Tibial artery (tissue), 4 donors: ENCODE data around the gene ICAM2.

Experiments used
- DNase-seq, 2 donors: peaks; one replicate each; pipeline ENCODE4 v3.0.0-alpha.2; 2019
- H3K27ac ChIP-seq, 2 donors: fragments of 200-600 bp; sonication (generic) in 1 of 2; 1 replicate in 1 of 2; 2 replicates in 1 of 2; pipeline ENCODE4 v1.5.1; 2018 to 2019; ENCODE audit warnings: mild to moderate bottlenecking in 1 of 2
- H3K27me3 ChIP-seq, 2 donors: fragments of 200-600 bp; sonication (generic) in 1 of 2; one replicate each; pipeline versions ENCODE4 v1.5.1 to v1.6.0; 2016 to 2019
- H3K36me3 ChIP-seq, 3 donors: fragments of 200-600 bp; sonication (generic) in 2 of 3; one replicate each; pipeline ENCODE4 v1.5.1; 2016 to 2019; ENCODE audit warnings: mild to moderate bottlenecking in 2 of 3
- H3K4me1 ChIP-seq, 4 donors: fragments of 200-600 bp; sonication (generic) in 2 of 4; 1 replicate in 3 of 4; 2 replicates in 1 of 4; pipeline ENCODE4 v1.5.1; 2016 to 2019
- H3K4me3 ChIP-seq, 2 donors: fragments of 200-600 bp; sonication (generic) in 1 of 2; 1 replicate in 1 of 2; 2 replicates in 1 of 2; pipeline ENCODE4 v1.5.1; 2018 to 2019; ENCODE audit warnings: mild to moderate bottlenecking in 2 of 2
- H3K9me3 ChIP-seq, 3 donors: fragments of 200-600 bp; sonication (generic) in 1 of 3; one replicate each; pipeline ENCODE4 v1.5.1; 2016 to 2019
- CTCF ChIP-seq, 2 experiments: fragments of 200-600 bp in 1 of 2; fragments of 450-650 bp in 1 of 2; IDR thresholded peaks; one replicate each; pipeline ENCODE4 v1.5.1; 2017 to 2019; ENCODE audit warnings: antibody characterized with exemption in 2 of 2, mild to moderate bottlenecking in 1 of 2, moderate library complexity in 1 of 2
- intact Hi-C: fragments of 100-400 bp; cut with DNase I; formaldehyde crosslinking; loops from one replicate; pipeline ENCODE4 v1.15.0; 2023; ENCODE audit warnings: low total_unique reads

Gene ICAM2

DNA sequence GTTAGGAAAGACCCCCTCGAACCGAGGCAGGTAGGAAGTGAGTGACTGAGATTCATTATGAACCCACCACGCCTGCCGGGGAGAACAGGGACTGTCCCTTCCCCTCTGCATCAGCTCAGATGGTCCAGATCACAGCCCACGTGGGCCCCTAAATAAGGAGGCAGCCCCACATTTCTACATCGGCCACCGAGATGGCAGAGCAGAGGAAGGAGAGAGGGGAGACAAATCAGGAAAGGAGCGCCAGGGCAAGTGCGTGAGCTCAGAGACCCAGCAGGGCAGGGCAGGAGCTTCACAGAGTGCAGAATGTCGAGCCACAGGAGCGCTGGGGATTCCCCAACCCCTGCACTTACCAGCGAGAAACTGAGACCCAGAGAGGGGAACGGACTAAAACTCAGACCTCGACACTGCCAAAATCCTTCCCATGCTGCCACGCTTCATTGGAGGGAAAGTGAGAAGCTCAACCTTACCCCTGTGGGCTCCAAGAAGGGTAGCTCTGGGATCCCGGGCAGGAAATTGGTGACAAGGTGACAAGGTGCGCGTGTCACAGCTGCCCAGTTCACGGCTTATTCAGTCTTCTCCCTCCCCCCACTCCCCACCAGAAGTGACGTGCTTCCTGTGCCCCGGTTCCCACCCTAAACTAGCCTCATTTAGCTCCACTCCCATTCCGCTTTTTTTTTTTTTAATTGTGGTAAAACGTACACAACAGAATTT is at the start of gene ICAM2:
ICAM2 (minus strand) TSS at position 578 of the 711 bp plus-strand sequence. CDS start 13,942 bp downstream, outside the sequence.
- Histone ChIP-seq H3K4me3 (peak within 1 kb of the TSS; percentile 28 to 45), H3K4me1 (no peaks in the 10 kb centered on the region), H3K36me3 (no peaks in the 10 kb centered on the region), H3K27me3 (no peaks in the 10 kb centered on the region), H3K27ac (peak within 1 kb of the TSS in 1 of 2 donors; percentile 53), H3K9me3 (no peaks in the 10 kb centered on the region)
- peak in 1 of 2 donors; percentile 68 for DNase-seq
- intact Hi-C loops, result loop anchor here (10.0 kb wide), 2 partner anchors 95 to 265 kb away; no protein-coding TSS in a partner anchor
- no peak for TF ChIP-seq CTCF (IDR thresholded peaks at IDR 0.05)

DNA sequence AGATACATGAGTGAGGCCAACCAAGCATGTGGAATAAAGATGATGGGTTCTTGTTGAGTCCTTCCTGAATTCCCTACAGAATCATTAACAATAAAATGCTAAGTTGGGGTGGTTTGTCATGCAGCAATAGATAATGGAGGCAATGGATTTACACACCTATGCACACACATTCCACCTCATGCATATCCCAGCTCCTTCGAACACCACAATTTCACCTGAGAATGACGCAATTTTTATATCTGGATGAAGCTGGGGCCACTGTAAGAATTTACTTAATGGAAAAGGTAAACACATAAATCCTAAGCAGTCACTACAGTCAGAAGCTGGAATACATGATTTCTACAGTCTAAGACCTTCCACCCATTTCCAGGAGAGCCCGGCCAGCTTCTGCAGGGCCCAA is 49.8 kb upstream of the ICAM2 start:
- no peak overlapping the region for H3K27ac ChIP-seq
- DNase-seq, result no peak
- peaks cover 58 to 70% (median 69%) of the 10 kb centered on the region in 3 donors for H3K36me3 ChIP-seq
- intact Hi-C loops, result no loop called here
- no peaks in the 10 kb centered on the region for H3K4me1 ChIP-seq
- no peak for TF ChIP-seq CTCF (IDR thresholded peaks at IDR 0.05)
- no peak overlapping the region for H3K4me3 ChIP-seq
- H3K27me3 ChIP-seq, result no peaks in the 10 kb centered on the region
- peaks cover 2 to 15% (median 6%) of the 10 kb centered on the region in 3 donors for H3K9me3 ChIP-seq

DNA sequence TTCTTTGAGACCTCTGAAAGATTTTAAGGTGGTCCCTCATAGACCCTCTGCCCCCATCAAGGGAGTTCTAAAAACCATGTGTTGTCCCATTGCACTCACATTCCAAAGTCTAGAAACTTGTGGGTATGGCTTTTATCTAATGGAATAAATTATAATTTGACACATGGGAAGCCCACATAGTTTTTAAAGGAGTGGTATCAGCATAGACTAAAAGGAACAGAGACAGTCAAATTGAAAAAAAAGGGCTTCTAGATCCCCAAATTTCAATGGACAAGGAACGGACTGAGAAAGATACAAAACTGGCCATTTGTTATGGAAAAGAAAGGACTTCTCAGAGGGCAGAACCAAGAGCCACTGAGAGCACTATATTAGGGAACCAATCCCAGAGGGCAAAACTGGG is 48.7 kb upstream of the ICAM2 start:
- no peak for DNase-seq

GRCh38 chr17:64067657-64068056 is 47.2 kb upstream of the ICAM2 start:
- intact Hi-C loops, result loop anchor here (10.0 kb wide), 1 partner anchor 67 kb away; the partner anchor contains the start of gene ERN1
- DNase-seq, result no peak
- Histone ChIP-seq H3K36me3 (peaks cover 49 to 93% (median 65%) of the 10 kb centered on the region in 3 donors), H3K27me3 (no peaks in the 10 kb centered on the region), H3K4me3 (no peak overlapping the region), H3K9me3 (peaks cover 2 to 15% (median 6%) of the 10 kb centered on the region in 3 donors), H3K4me1 (no peaks in the 10 kb centered on the region), H3K27ac (no peak overlapping the region)
- no peak for TF ChIP-seq CTCF (IDR thresholded peaks at IDR 0.05)

More for the DNA sequence above, 48.7 kb upstream of the ICAM2 start:
- Histone ChIP-seq H3K27me3 (no peaks in the 10 kb centered on the region), H3K4me1 (no peaks in the 10 kb centered on the region), H3K36me3 (peaks cover 56 to 80% (median 70%) of the 10 kb centered on the region in 3 donors), H3K9me3 (peaks cover 2 to 15% (median 6%) of the 10 kb centered on the region in 3 donors), H3K4me3 (no peak overlapping the region), H3K27ac (no peak overlapping the region)
- intact Hi-C loops, result loop anchor here (10.0 kb wide), 1 partner anchor 66 kb away; the partner anchor contains the start of gene ERN1
- TF ChIP-seq CTCF (IDR thresholded peaks at IDR 0.05), result no peak

DNA sequence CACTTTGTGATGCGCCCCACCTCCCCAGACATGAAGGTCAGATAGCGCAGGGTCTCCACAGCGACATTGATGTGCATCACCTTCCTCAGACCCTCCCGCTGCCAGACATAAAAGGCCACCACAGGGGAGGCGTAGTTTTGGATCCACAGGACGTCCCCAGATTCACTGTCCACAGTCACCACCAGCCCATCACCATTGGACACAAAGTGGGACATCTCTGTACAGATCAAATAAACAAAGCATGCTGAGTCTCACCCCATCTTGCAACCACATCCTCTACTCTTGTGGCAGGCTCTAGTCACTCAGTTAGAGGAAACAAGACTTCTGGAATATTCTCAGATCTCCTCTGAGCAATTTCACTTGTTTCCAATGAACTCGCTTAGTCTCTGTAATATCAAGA is 46.3 kb upstream of the ICAM2 start:
- no peak overlapping the region for H3K27ac ChIP-seq

More for the DNA sequence above, 46.3 kb upstream of the ICAM2 start:
- no peak for TF ChIP-seq CTCF (IDR thresholded peaks at IDR 0.05)
- peaks cover 2 to 15% (median 6%) of the 10 kb centered on the region in 3 donors for H3K9me3 ChIP-seq
- no peaks in the 10 kb centered on the region for H3K27me3 ChIP-seq
- intact Hi-C loops, result loop anchor here (10.0 kb wide), 1 partner anchor 68 kb away; the partner anchor contains the start of gene ERN1
- DNase-seq, result no peak
- no peak overlapping the region for H3K4me3 ChIP-seq
- H3K4me1 ChIP-seq, result no peaks in the 10 kb centered on the region
- H3K36me3 ChIP-seq, result peaks cover 42 to 95% (median 59%) of the 10 kb centered on the region in 3 donors
